Measurements from ENCODE around the gene CDH6. TPM values are rescaled to one million over a fixed set of nuclear protein-coding genes. Genes with fewer than 3 reads are reported as not detected.

The CDH6 gene
- total and polyA plus RNA-seq, 2 donors (not counting 3 experiments of a cell fraction or from before 2014, with no cell fraction given), result 0.06 TPM; not detected in 1

GRCh38 chr5:31204958-31205357, 11.5 kb downstream of the CDH6 start:
- BruUV-seq (replicated peaks), result no TSS peak
- no peak for FAIRE-seq
- CTCF ChIA-PET, result no interaction called here

GRCh38 chr5:31208043-31208442, 14.6 kb downstream of the CDH6 start:
- no peaks in the 10 kb centered on the region for H3K9me1 ChIP-seq (replicated peaks; ENCODE audit: control insufficient read depth, extremely low read depth, insufficient read depth, low read length)
- no peak overlapping the region for H3K27ac ChIP-seq (ENCODE audit: insufficient read depth, low read depth, low read length)
- H3K79me2 ChIP-seq (ENCODE audit: control insufficient read depth, insufficient read depth, low read length), result no peaks in the 10 kb centered on the region
- no peak for TF ChIP-seq MAX (IDR thresholded peaks at IDR 0.05; ENCODE audit: insufficient read depth, insufficient read length)
- no peak for TF ChIP-seq MYC (IDR thresholded peaks at IDR 0.05; ENCODE audit: low read depth, low read length)
- TF ChIP-seq JUN (IDR thresholded peaks at IDR 0.05; ENCODE audit: borderline replicate concordance, insufficient read depth, insufficient read length, low read depth), result no peak
- TF ChIP-seq GATA2 (IDR thresholded peaks at IDR 0.05; ENCODE audit: insufficient read depth, insufficient read length, low read depth, low read length), result no peak
- TF ChIP-seq EZH2 (IDR thresholded peaks at IDR 0.05; ENCODE audit: borderline replicate concordance, low read depth, low read length, severe bottlenecking), result no peak
- TF ChIP-seq POLR2A (IDR thresholded peaks at IDR 0.05; ENCODE audit: low read depth, low read length), result no peak
- no peak for TF ChIP-seq POLR2AphosphoS5 (IDR thresholded peaks at IDR 0.05; ENCODE audit: insufficient read depth, low read depth, low read length)
- TF ChIP-seq CTCF (IDR thresholded peaks at IDR 0.05; ENCODE audit: extremely low read depth in 1 of 2, insufficient read depth in 1 of 2, low read depth in 1 of 2, low read length in 2 of 2), result no peak
- no peak for TF ChIP-seq FOS (IDR thresholded peaks at IDR 0.05; ENCODE audit: borderline replicate concordance, insufficient read depth, low read length)
- ChIA-PET POLR2A (no interaction called here), CTCF (no interaction called here)
- H4K20me1 ChIP-seq (replicated peaks; ENCODE audit: control insufficient read depth, extremely low read depth, insufficient read depth, low read length), result no peaks in the 10 kb centered on the region
- H3K4me1 ChIP-seq (ENCODE audit: control insufficient read depth, extremely low read depth, insufficient read depth, low read length), result no peaks in the 10 kb centered on the region
- H3K4me2 ChIP-seq (ENCODE audit: insufficient read depth, low read length), result no peak overlapping the region
- dilution Hi-C loops (cut with MboI; ENCODE audit: extremely low pct_ligation_motif_present, low sequenced_read_pairs) (no loop called here), intact Hi-C loops (cut with micrococcal nuclease) (no loop called here)
- H2AFZ ChIP-seq (ENCODE audit: low read depth, low read length), result no peak overlapping the region
- no peaks in the 10 kb centered on the region for H3K36me3 ChIP-seq (ENCODE audit: control insufficient read depth in 2 of 2, extremely low read depth in 1 of 2, insufficient read depth in 2 of 2, low read length in 2 of 2)
- no peak overlapping the region for H3K9ac ChIP-seq (replicated peaks; ENCODE audit: extremely low read depth, insufficient read depth, low read length)
- no peak overlapping the region for H3K4me3 ChIP-seq (replicated peaks in 1 of 3; ENCODE audit: insufficient read depth in 1 of 3, low read depth in 1 of 3, low read length in 3 of 3)
- DNase-seq (ENCODE audit: low read depth, low spot score), result no peak
- no TSS peak for BruUV-seq (replicated peaks)
- no peak for FAIRE-seq
- no peaks in the 10 kb centered on the region for H3K9me3 ChIP-seq (replicated peaks; ENCODE audit: control insufficient read depth, insufficient read depth, low read length)
- no peaks in the 10 kb centered on the region for H3K27me3 ChIP-seq (ENCODE audit: control insufficient read depth in 2 of 2, insufficient read depth in 2 of 2, low read length in 2 of 2)

More at GRCh38 chr5:31204958-31205357, 11.5 kb downstream of the CDH6 start:
- POLR2A ChIA-PET, result no interaction called here
- no peaks in the 10 kb centered on the region for H3K9me3 ChIP-seq (replicated peaks; ENCODE audit: control insufficient read depth, insufficient read depth, low read length)
- H3K27me3 ChIP-seq (ENCODE audit: control insufficient read depth in 2 of 2, insufficient read depth in 2 of 2, low read length in 2 of 2), result no peaks in the 10 kb centered on the region
- TF ChIP-seq GATA2 (IDR thresholded peaks at IDR 0.05; ENCODE audit: insufficient read depth, insufficient read length, low read depth, low read length) (no peak), POLR2A (IDR thresholded peaks at IDR 0.05; ENCODE audit: low read depth, low read length) (no peak), JUN (IDR thresholded peaks at IDR 0.05; ENCODE audit: borderline replicate concordance, insufficient read depth, insufficient read length, low read depth) (no peak), MYC (IDR thresholded peaks at IDR 0.05; ENCODE audit: low read depth, low read length) (no peak), POLR2AphosphoS5 (IDR thresholded peaks at IDR 0.05; ENCODE audit: insufficient read depth, low read depth, low read length) (no peak)
- no peaks in the 10 kb centered on the region for H3K79me2 ChIP-seq (ENCODE audit: control insufficient read depth, insufficient read depth, low read length)
- no peaks in the 10 kb centered on the region for H3K9me1 ChIP-seq (replicated peaks; ENCODE audit: control insufficient read depth, extremely low read depth, insufficient read depth, low read length)
- H3K4me2 ChIP-seq (ENCODE audit: insufficient read depth, low read length), result no peak overlapping the region
- no peaks in the 10 kb centered on the region for H3K36me3 ChIP-seq (ENCODE audit: control insufficient read depth in 2 of 2, extremely low read depth in 1 of 2, insufficient read depth in 2 of 2, low read length in 2 of 2)
- H4K20me1 ChIP-seq (replicated peaks; ENCODE audit: control insufficient read depth, extremely low read depth, insufficient read depth, low read length), result no peaks in the 10 kb centered on the region
- no peak overlapping the region for H3K4me3 ChIP-seq (replicated peaks in 1 of 3; ENCODE audit: insufficient read depth in 1 of 3, low read depth in 1 of 3, low read length in 3 of 3)
- dilution Hi-C loops (cut with MboI; ENCODE audit: extremely low pct_ligation_motif_present, low sequenced_read_pairs) (no loop called here), intact Hi-C loops (cut with micrococcal nuclease) (no loop called here)
- DNase-seq (ENCODE audit: low read depth, low spot score), result no peak
- H3K27ac ChIP-seq (ENCODE audit: insufficient read depth, low read depth, low read length), result no peak overlapping the region
- H2AFZ ChIP-seq (ENCODE audit: low read depth, low read length), result no peak overlapping the region
- H3K4me1 ChIP-seq (ENCODE audit: control insufficient read depth, extremely low read depth, insufficient read depth, low read length), result no peaks in the 10 kb centered on the region
- H3K9ac ChIP-seq (replicated peaks; ENCODE audit: extremely low read depth, insufficient read depth, low read length), result no peak overlapping the region
